Duodenal mucosa (tissue), 2 donors: ENCODE measurements around the gene CBARP.

Source experiments
- H3K27ac ChIP-seq: one replicate; pipeline ENCODE4 v1.7.0; 2013; ENCODE audit warnings: low read depth, low read length
- H3K27me3 ChIP-seq, 2 donors: one replicate each; pipeline ENCODE4 v1.7.0; 2013; ENCODE audit warnings: low read length in 2 of 2, control low read depth in 1 of 2; ENCODE audit not compliant: insufficient read depth in 2 of 2, control insufficient read depth in 1 of 2
- H3K36me3 ChIP-seq, 2 donors: one replicate each; pipeline ENCODE4 v1.7.0; 2013; ENCODE audit warnings: low read length in 2 of 2, control low read depth in 1 of 2; ENCODE audit not compliant: insufficient read depth in 2 of 2, control insufficient read depth in 1 of 2
- H3K4me1 ChIP-seq, 2 donors: one replicate each; pipeline ENCODE4 v1.7.0; 2013; ENCODE audit warnings: low read length in 2 of 2, control low read depth in 1 of 2; ENCODE audit not compliant: insufficient read depth in 2 of 2, control insufficient read depth in 1 of 2
- H3K4me3 ChIP-seq, 2 donors: one replicate each; pipeline ENCODE4 v1.7.0; 2013; ENCODE audit warnings: low read length in 2 of 2, low read depth in 1 of 2
- H3K9ac ChIP-seq, 2 donors: one replicate each; pipeline ENCODE4 v1.7.0; 2013; ENCODE audit warnings: low read length in 2 of 2, low read depth in 1 of 2
- H3K9me3 ChIP-seq, 2 donors: one replicate each; pipeline ENCODE4 v1.7.0; 2013; ENCODE audit warnings: low read length in 2 of 2, control low read depth in 1 of 2; ENCODE audit not compliant: control insufficient read depth in 1 of 2

CBARP gene

GRCh38 chr19:1237027-1237659, 662 bp downstream of the CBARP start:
- no peaks in the 10 kb centered on the region for H3K9me3 ChIP-seq
- no peak overlapping the region for H3K27ac ChIP-seq
- peak overlapping the region; percentile 29 to 48 for H3K4me3 ChIP-seq
- peaks cover 0 to 42% of the 10 kb centered on the region in 2 donors for H3K4me1 ChIP-seq
- H3K36me3 ChIP-seq, result no peaks in the 10 kb centered on the region
- peaks cover 27 to 28% of the 10 kb centered on the region in 2 donors for H3K27me3 ChIP-seq
- no peak overlapping the region for H3K9ac ChIP-seq

GRCh38 chr19:1236576-1236975, 1.2 kb downstream of the CBARP start:
- no peak overlapping the region for H3K4me3 ChIP-seq
- H3K27ac ChIP-seq, result no peak overlapping the region
- H3K4me1 ChIP-seq, result peaks cover 0 to 40% of the 10 kb centered on the region in 2 donors
- H3K27me3 ChIP-seq, result peaks cover 27 to 30% of the 10 kb centered on the region in 2 donors
- H3K36me3 ChIP-seq, result no peaks in the 10 kb centered on the region
- no peaks in the 10 kb centered on the region for H3K9me3 ChIP-seq
- H3K9ac ChIP-seq, result no peak overlapping the region

- Histone ChIP-seq H3K27ac (no peak overlapping the region), H3K36me3 (no peaks in the 10 kb centered on the region), H3K4me3 (no peak overlapping the region), H3K9ac (no peak overlapping the region), H3K9me3 (no peaks in the 10 kb centered on the region), H3K4me1 (peaks cover 0 to 33% of the 10 kb centered on the region in 2 donors), H3K27me3 (peaks cover 27 to 31% of the 10 kb centered on the region in 2 donors)
Observed at GRCh38 chr19:1235625-1236538, 1.9 kb downstream of the CBARP start.

- peaks cover 27 to 31% of the 10 kb centered on the region in 2 donors for H3K27me3 ChIP-seq
- no peak overlapping the region for H3K27ac ChIP-seq
- H3K36me3 ChIP-seq, result no peaks in the 10 kb centered on the region
- peaks cover 0 to 31% of the 10 kb centered on the region in 2 donors for H3K4me1 ChIP-seq
- no peak overlapping the region for H3K9ac ChIP-seq
- H3K9me3 ChIP-seq, result no peaks in the 10 kb centered on the region
- no peak overlapping the region for H3K4me3 ChIP-seq
Observed at GRCh38 chr19:1234955-1235380, 2.8 kb downstream of the CBARP start.

GRCh38 chr19:1234051-1234954, 3.5 kb downstream of the CBARP start:
- peaks cover 0 to 31% of the 10 kb centered on the region in 2 donors for H3K4me1 ChIP-seq
- H3K9ac ChIP-seq, result no peak overlapping the region
- H3K36me3 ChIP-seq, result no peaks in the 10 kb centered on the region
- peaks cover 27 to 31% of the 10 kb centered on the region in 2 donors for H3K27me3 ChIP-seq
- no peak overlapping the region for H3K4me3 ChIP-seq
- no peaks in the 10 kb centered on the region for H3K9me3 ChIP-seq
- no peak overlapping the region for H3K27ac ChIP-seq

GRCh38 chr19:1233115-1233667, 4.6 kb downstream of the CBARP start:
- H3K36me3 ChIP-seq, result no peaks in the 10 kb centered on the region
- no peak overlapping the region for H3K9ac ChIP-seq
- peaks cover 0 to 25% of the 10 kb centered on the region in 2 donors for H3K4me1 ChIP-seq
- no peak overlapping the region for H3K27ac ChIP-seq
- H3K9me3 ChIP-seq, result no peaks in the 10 kb centered on the region
- H3K27me3 ChIP-seq, result peaks cover 27 to 31% of the 10 kb centered on the region in 2 donors
- no peak overlapping the region for H3K4me3 ChIP-seq

- Histone ChIP-seq H3K9ac (no peak overlapping the region), H3K27ac (no peak overlapping the region), H3K4me3 (no peak overlapping the region)
Observed at GRCh38 chr19:1232652-1233072, 5.1 kb downstream of the CBARP start.

GRCh38 chr19:1231729-1232637, 5.8 kb downstream of the CBARP start:
- Histone ChIP-seq H3K4me1 (peaks cover 0 to 19% of the 10 kb centered on the region in 2 donors), H3K36me3 (no peaks in the 10 kb centered on the region), H3K4me3 (no peak overlapping the region), H3K9me3 (no peaks in the 10 kb centered on the region), H3K27me3 (peaks cover 21 to 27% of the 10 kb centered on the region in 2 donors), H3K9ac (no peak overlapping the region), H3K27ac (no peak overlapping the region)

More at GRCh38 chr19:1232652-1233072, 5.1 kb downstream of the CBARP start:
- Histone ChIP-seq H3K36me3 (no peaks in the 10 kb centered on the region), H3K27me3 (peaks cover 27 to 31% of the 10 kb centered on the region in 2 donors), H3K9me3 (no peaks in the 10 kb centered on the region), H3K4me1 (peaks cover 0 to 24% of the 10 kb centered on the region in 2 donors)
